ENCODE data around the gene GRXCR1. TPM values are rescaled to one million over a fixed set of nuclear protein-coding genes. Genes with fewer than 3 reads are reported as not detected.

The GRXCR1 gene
- total RNA-seq, 1 donor from 2014 or later = not detected

GRCh38 chr4:42953321-42953720 is 60.8 kb downstream of the GRXCR1 start:
- Mint-ChIP-seq H3K27me3 (ENCODE audit: low read depth) (no peaks in the 10 kb centered on the region), H3K4me3 (no peak overlapping the region), H3K27ac (no peak overlapping the region), H3K9me3 (peaks cover 3% of the 10 kb centered on the region), H3K36me3 (no peaks in the 10 kb centered on the region), H3K4me1 (no peaks in the 10 kb centered on the region)
- TF ChIP-seq CTCF (IDR thresholded peaks at IDR 0.05; ENCODE audit: unreplicated experiment) = no peak
- DNase-seq (ENCODE audit: low spot score in 2 of 2, unreplicated experiment in 2 of 2) = no peak

- H3K27me3 Mint-ChIP-seq (ENCODE audit: low read depth) = no peaks in the 10 kb centered on the region
- H3K4me3 Mint-ChIP-seq = no peak overlapping the region
- H3K9me3 Mint-ChIP-seq = peaks cover 7% of the 10 kb centered on the region
- TF ChIP-seq CTCF (IDR thresholded peaks at IDR 0.05; ENCODE audit: unreplicated experiment) = no peak
- no peaks in the 10 kb centered on the region for H3K4me1 Mint-ChIP-seq
- no peaks in the 10 kb centered on the region for H3K36me3 Mint-ChIP-seq
- H3K27ac Mint-ChIP-seq = no peak overlapping the region
- DNase-seq (ENCODE audit: low spot score in 2 of 2, unreplicated experiment in 2 of 2) = no peak
Measured at GRCh38 chr4:42954963-42955669, 62.6 kb downstream of the GRXCR1 start.

DNA sequence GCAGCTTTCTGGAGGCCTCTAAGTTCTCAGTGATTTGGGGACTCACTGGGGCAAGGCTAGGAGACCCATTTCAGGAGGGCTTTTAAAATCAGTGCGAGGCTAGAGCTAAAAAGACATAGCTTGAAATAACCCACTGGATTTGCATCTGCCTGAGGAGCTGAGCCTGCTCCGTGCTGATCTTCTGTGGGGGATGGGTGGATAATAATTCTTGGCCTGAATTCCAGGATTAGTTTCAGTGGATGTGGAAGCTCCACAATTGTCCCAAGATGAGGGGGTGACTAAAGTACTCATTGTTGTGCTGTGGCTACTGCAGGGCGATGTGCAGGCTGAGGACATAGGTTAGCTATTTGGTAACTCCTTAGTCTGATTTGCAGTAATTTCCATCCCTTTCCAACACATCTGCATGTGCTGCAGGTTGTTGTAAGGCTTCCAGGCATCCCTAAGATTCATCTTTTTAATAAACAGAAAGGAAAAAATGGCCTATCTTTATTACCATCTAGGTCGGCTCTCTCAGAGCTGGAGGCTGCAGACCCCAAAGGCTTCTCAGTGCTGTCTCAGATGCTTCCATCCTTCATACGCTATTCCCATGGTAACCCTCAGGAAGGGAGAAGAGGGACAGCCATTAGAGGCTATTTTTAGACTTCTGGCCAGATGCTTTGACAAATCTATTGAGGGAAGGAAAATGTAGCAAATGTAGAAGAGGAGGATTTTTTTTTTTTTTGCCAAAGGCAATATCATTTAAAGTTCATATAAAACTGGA is 63.4 kb downstream of the GRXCR1 start:
- DNase-seq (ENCODE audit: low spot score in 2 of 2, unreplicated experiment in 2 of 2) = no peak
- Mint-ChIP-seq H3K4me1 (no peaks in the 10 kb centered on the region), H3K4me3 (no peak overlapping the region), H3K27ac (no peak overlapping the region), H3K36me3 (no peaks in the 10 kb centered on the region), H3K27me3 (ENCODE audit: low read depth) (no peaks in the 10 kb centered on the region), H3K9me3 (peaks cover 7% of the 10 kb centered on the region)
- no peak for TF ChIP-seq CTCF (IDR thresholded peaks at IDR 0.05; ENCODE audit: unreplicated experiment)

- Mint-ChIP-seq H3K4me1 (no peaks in the 10 kb centered on the region), H3K27me3 (ENCODE audit: low read depth) (peaks cover 3% of the 10 kb centered on the region), H3K9me3 (no peaks in the 10 kb centered on the region), H3K36me3 (no peaks in the 10 kb centered on the region), H3K27ac (no peak overlapping the region), H3K4me3 (no peak overlapping the region)
- DNase-seq (ENCODE audit: low spot score in 2 of 2, unreplicated experiment in 2 of 2) = no peak
- TF ChIP-seq CTCF (IDR thresholded peaks at IDR 0.05; ENCODE audit: unreplicated experiment) = no peak
Measured at GRCh38 chr4:42965326-42965725, 72.8 kb downstream of the GRXCR1 start.

- Mint-ChIP-seq H3K4me1 (no peaks in the 10 kb centered on the region), H3K27me3 (ENCODE audit: low read depth) (no peaks in the 10 kb centered on the region), H3K9me3 (peaks cover 23% of the 10 kb centered on the region), H3K4me3 (no peak overlapping the region), H3K27ac (no peak overlapping the region), H3K36me3 (peaks cover 2% of the 10 kb centered on the region)
- no peak for DNase-seq (ENCODE audit: low spot score in 2 of 2, unreplicated experiment in 2 of 2)
- TF ChIP-seq CTCF (IDR thresholded peaks at IDR 0.05; ENCODE audit: unreplicated experiment) = no peak
Measured at GRCh38 chr4:42985976-42986375, 93.5 kb downstream of the GRXCR1 start.

Data from mesothelial cell of epicardium (in vitro differentiated cells).